OCI-LY7 (cell line): Measurements from ENCODE around the gene DNAJB4. TPM values are rescaled to one million over a fixed set of nuclear protein-coding genes. Genes with fewer than 3 reads are reported as not detected.

Source experiments
- BruUV-seq: library from RNA; stranded (reverse); fragments of 400-500 nt; replicated peaks from 2 replicates; lab custom pipeline; 2021; lab: Mats Ljungman, UMichigan
- CTCF ChIA-PET: fragments of 300-600 bp; sonication (Branson Sonifier 250); formaldehyde crosslinking; loops from one replicate; lab custom pipeline; 2022; ENCODE audit warnings: antibody characterized with exemption; ENCODE audit not compliant: unreplicated experiment; lab: Charles Lee
- POLR2A ChIA-PET: fragments of 300-600 bp; sonication (Branson Sonifier 250); formaldehyde crosslinking; loops from one replicate; lab custom pipeline; 2022; ENCODE audit warnings: antibody characterized with exemption; lab: Charles Lee
- DNase-seq: peaks from one replicate; pipeline ENCODE4 v3.0.0-alpha.2; 2015; ENCODE audit warnings: low spot score
- H2AFZ ChIP-seq: fragments of 200-600 bp; sonication (generic), shearing (Covaris generic); 2 replicates; pipeline ENCODE4 v1.6.1; 2014; ENCODE audit warnings: mild to moderate bottlenecking, antibody characterized with exemption, low read length, moderate library complexity
- H3K27ac ChIP-seq: fragments of 200-600 bp; sonication (generic); 2 replicates; pipeline ENCODE4 v1.5.1; 2014; ENCODE audit warnings: mixed run types, low read depth, mild to moderate bottlenecking, moderate library complexity, low read length, inconsistent platforms; ENCODE audit not compliant: poor library complexity, severe bottlenecking
- H3K36me3 ChIP-seq: fragments of 200-600 bp; sonication (generic); 2 replicates; pipeline ENCODE4 v1.6.1; 2014; ENCODE audit warnings: mild to moderate bottlenecking, antibody characterized with exemption, low read length, moderate library complexity, mixed read lengths; ENCODE audit not compliant: insufficient read depth
- H3K4me1 ChIP-seq: fragments of 200-600 bp; sonication (generic); 2 replicates; pipeline ENCODE4 v1.5.1; 2014; ENCODE audit warnings: mild to moderate bottlenecking, low read length; ENCODE audit not compliant: insufficient read depth, poor library complexity, severe bottlenecking
- H3K4me2 ChIP-seq: fragments of 200-600 bp; sonication (generic); 2 replicates; pipeline ENCODE4 v1.6.1; 2014; ENCODE audit warnings: mild to moderate bottlenecking, low read length
- H3K4me3 ChIP-seq: fragments of 200-600 bp; sonication (generic); 2 replicates; pipeline ENCODE4 v1.5.1; 2014; ENCODE audit warnings: mild to moderate bottlenecking, low read depth, low read length; ENCODE audit not compliant: poor library complexity, severe bottlenecking
- H3K79me2 ChIP-seq: fragments of 200-600 bp; sonication (generic); 2 replicates; pipeline ENCODE4 v1.6.1; 2016; ENCODE audit warnings: low read depth, mild to moderate bottlenecking, low read length, moderate library complexity, mixed read lengths; ENCODE audit not compliant: insufficient read depth
- H3K9me2 ChIP-seq: fragments of 200-600 bp; sonication (generic); 2 replicates; pipeline ENCODE4 v1.6.1; 2016; ENCODE audit warnings: mild to moderate bottlenecking, low read length, mixed read lengths; ENCODE audit not compliant: insufficient read depth
- H3K9me3 ChIP-seq: fragments of 200-600 bp; sonication (generic); 2 replicates; pipeline ENCODE4 v1.6.1; 2014; ENCODE audit warnings: mild to moderate bottlenecking, mixed run types, low read length, mixed read lengths
- H4K20me1 ChIP-seq: fragments of 200-600 bp; sonication (generic); 2 replicates; pipeline ENCODE4 v1.6.1; 2014; ENCODE audit warnings: mild to moderate bottlenecking, antibody characterized with exemption, low read length, moderate library complexity, mixed read lengths; ENCODE audit not compliant: insufficient read depth
- CTCF ChIP-seq: fragments of 200-600 bp; sonication (generic); conservative IDR thresholded peaks from 2 replicates; pipeline ENCODE4 v1.5.1; 2014; ENCODE audit warnings: mild to moderate bottlenecking, antibody characterized with exemption, low read length, moderate library complexity, mixed read lengths
- EZH2phosphoT487 ChIP-seq: fragments of 200-600 bp; sonication (generic); IDR thresholded peaks from 2 replicates; pipeline ENCODE4 v1.6.1; 2018; ENCODE audit warnings: low read depth, borderline replicate concordance, mild to moderate bottlenecking, mixed run types, antibody characterized with exemption, low read length, moderate library complexity, mixed read lengths
- intact Hi-C: fragments of 100-400 bp; cut with micrococcal nuclease; formaldehyde crosslinking; loops from one replicate; pipeline ENCODE4 v1.10.0; 2022; ENCODE audit not compliant: unreplicated experiment
- total RNA-seq, 2 experiments: library from RNA; depleted of rRNA in 1 of 2; stranded (reverse); fragments of >200 nt in 1 of 2; shearing (Covaris generic) in 1 of 2; gene quantifications; 2 replicates each; pipeline ENCODE4 v1.2.3, GENCODE V29; 2014 to 2022

The DNAJB4 gene
- total RNA-seq, 2 experiments from 2014 or later, result 12.6 to 15.8 TPM

- Histone ChIP-seq H3K4me1 (peaks cover 38% of the 10 kb centered on the region), H3K79me2 (peaks cover 19% of the 10 kb centered on the region; the same call in 1 of the 2 replicates), H3K27ac (no peak overlapping the region), H3K9me3 (no peaks in the 10 kb centered on the region), H3K4me2 (peak overlapping the region; percentile 80), H3K4me3 (peak overlapping the region; percentile 72), H3K36me3 (no peaks in the 10 kb centered on the region), H2AFZ (no peak overlapping the region), H3K9me2 (no peaks in the 10 kb centered on the region), H4K20me1 (no peaks in the 10 kb centered on the region)
- intact Hi-C loops, result loop anchor here (10.0 kb wide), 1 partner anchor 252 kb away; the partner anchor contains the start of gene USP33
- no peak for DNase-seq
- ChIA-PET POLR2A (interaction anchor here (0.6 to 9.8 kb wide), 7 partner anchors 8 to 1610 kb away, joined by 4 to 193 read pairs (median 6); partner anchors contain the start of gene FUBP1), CTCF (no interaction called here)
- TF ChIP-seq EZH2phosphoT487 (no peak), CTCF (no peak)
- no TSS peak for BruUV-seq
Measured at GRCh38 chr1:78006521-78006920, 1.8 kb downstream of the DNAJB4 start.

DNA sequence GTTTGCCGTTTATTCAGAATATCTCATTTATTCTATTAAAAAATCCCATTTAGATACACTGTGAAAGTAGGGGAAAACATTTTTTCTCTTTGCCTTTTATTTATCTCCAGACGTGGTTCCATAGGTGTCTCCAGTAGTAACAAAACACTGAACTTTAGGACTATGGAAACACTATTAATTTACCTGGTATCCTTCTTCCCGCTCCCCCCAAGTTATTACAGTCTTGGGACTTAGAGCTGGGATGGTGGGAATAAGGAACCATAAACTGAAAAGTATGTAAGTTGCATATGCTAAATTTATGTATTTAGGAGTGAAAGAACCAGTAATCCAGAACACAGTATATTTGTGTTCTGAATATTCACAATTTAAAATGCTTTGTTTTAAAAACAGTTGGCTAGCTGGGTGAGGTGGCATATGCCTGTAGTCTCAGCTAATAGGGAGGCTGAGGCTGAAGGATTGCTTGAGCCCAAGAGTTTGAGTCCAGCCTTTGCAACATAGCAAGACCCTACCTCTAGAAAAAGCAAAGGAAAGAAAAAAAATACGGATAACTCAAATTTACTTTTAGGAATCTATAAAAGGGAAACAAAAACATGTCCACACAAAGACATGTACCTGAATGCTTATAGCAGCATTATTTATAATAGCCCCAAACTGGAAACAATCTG lies 3.1 kb downstream of the DNAJB4 start:
- intact Hi-C loops, result loop anchor here (10.0 kb wide), 1 partner anchor 253 kb away; the partner anchor contains the start of gene USP33

More for the DNA sequence above, 3.1 kb downstream of the DNAJB4 start:
- Histone ChIP-seq H3K4me1 (peaks cover 36% of the 10 kb centered on the region), H3K9me3 (no peaks in the 10 kb centered on the region), H2AFZ (no peak overlapping the region), H4K20me1 (no peaks in the 10 kb centered on the region), H3K79me2 (peaks cover 19% of the 10 kb centered on the region; the same call in 1 of the 2 replicates), H3K27ac (no peak overlapping the region), H3K4me3 (no peak overlapping the region), H3K36me3 (no peaks in the 10 kb centered on the region), H3K9me2 (no peaks in the 10 kb centered on the region), H3K4me2 (peak overlapping the region; percentile 11; the same call in 1 of the 2 replicates)
- ChIA-PET CTCF (no interaction called here), POLR2A (no interaction called here)
- no peak for DNase-seq
- BruUV-seq, result no TSS peak
- TF ChIP-seq CTCF, result no peak
- TF ChIP-seq EZH2phosphoT487, result no peak
